Activated naive CD4-positive, alpha-beta T cell treated with anti-CD3 and anti-CD28 coated beads, Interleukin-2, amount 50 U/mL, for 24 hours (primary cell): ENCODE data around the gene ZC3HAV1L.
A peak's percentile ranks its signal among the peaks of the same experiment; 100 is the strongest.
"Not testable (repeated sequence)": the region's sequence is repeated elsewhere in the genome, so short reads cannot be mapped to it uniquely, and the experiment has no call there.

ENCODE experiments used
- H3K27ac Mint-ChIP-seq: one replicate; pipeline ENCODE4 v1.8.0; 2021; ENCODE audit warnings: mild to moderate bottlenecking, mixed read lengths
- H3K27me3 Mint-ChIP-seq: one replicate; pipeline ENCODE4 v1.8.0; 2021; ENCODE audit warnings: mixed read lengths
- H3K36me3 Mint-ChIP-seq: one replicate; pipeline ENCODE4 v1.8.0; 2021; ENCODE audit warnings: mixed read lengths
- H3K4me1 Mint-ChIP-seq: one replicate; pipeline ENCODE4 v1.8.0; 2021; ENCODE audit warnings: mixed read lengths
- H3K4me3 Mint-ChIP-seq: one replicate; pipeline ENCODE4 v1.8.0; 2021; ENCODE audit warnings: mild to moderate bottlenecking, mixed read lengths
- H3K9me3 Mint-ChIP-seq: one replicate; pipeline ENCODE4 v1.8.0; 2021; ENCODE audit warnings: mixed read lengths

ZC3HAV1L gene, protein sequence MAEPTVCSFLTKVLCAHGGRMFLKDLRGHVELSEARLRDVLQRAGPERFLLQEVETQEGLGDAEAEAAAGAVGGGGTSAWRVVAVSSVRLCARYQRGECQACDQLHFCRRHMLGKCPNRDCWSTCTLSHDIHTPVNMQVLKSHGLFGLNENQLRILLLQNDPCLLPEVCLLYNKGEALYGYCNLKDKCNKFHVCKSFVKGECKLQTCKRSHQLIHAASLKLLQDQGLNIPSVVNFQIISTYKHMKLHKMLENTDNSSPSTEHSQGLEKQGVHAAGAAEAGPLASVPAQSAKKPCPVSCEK

DNA sequence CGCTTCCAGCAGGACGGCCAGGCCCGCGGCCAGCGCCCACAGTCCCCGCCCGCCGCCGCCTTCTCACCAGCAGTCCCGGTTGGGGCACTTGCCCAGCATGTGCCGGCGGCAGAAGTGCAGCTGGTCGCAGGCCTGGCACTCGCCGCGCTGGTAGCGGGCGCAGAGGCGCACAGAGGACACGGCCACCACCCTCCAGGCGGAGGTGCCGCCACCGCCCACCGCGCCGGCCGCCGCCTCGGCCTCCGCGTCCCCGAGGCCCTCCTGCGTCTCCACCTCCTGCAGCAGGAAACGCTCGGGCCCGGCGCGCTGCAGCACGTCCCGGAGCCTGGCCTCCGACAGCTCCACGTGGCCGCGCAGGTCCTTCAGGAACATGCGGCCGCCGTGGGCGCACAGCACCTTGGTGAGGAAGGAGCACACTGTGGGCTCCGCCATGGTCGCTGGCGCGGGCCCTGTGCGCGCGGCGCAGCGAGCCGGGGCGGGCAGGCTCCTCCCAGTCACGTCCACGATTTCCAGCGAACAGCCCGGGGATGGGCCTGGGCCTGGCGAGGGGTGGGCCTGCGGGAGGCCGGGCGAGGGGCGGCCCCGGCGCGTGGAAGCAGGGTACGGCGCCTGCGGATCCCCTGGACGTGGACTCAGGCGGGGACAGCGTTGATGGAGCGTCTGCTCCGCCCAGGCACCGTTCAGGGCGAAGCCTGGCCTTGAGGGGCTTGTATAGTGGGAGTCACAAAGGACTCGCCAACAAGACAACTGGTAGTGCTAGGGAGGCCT lies at the start of gene ZC3HAV1L:
Gene ZC3HAV1L (minus strand): TSS at position 457 of the 768 bp plus-strand sequence. CDS start 25 bp downstream, at position 432.
- peaks cover 5% of the 10 kb centered on the region for H3K4me1 Mint-ChIP-seq
- H3K4me3 Mint-ChIP-seq: peak within 1 kb of the TSS; percentile 71
- no peaks in the 10 kb centered on the region for H3K36me3 Mint-ChIP-seq
- H3K27me3 Mint-ChIP-seq: no peaks in the 10 kb centered on the region
- H3K27ac Mint-ChIP-seq: no peak within 1 kb of the TSS
- H3K9me3 Mint-ChIP-seq: no peaks in the 10 kb centered on the region

GRCh38 chr7:139084709-139085108 lies 48.9 kb upstream of the ZC3HAV1L start:
- Mint-ChIP-seq H3K4me1 (peaks cover 95% of the 10 kb centered on the region), H3K4me3 (peak overlapping the region; percentile 75), H3K27me3 (no peaks in the 10 kb centered on the region), H3K36me3 (peaks cover 44% of the 10 kb centered on the region), H3K27ac (peak overlapping the region; percentile 97), H3K9me3 (peaks cover 10% of the 10 kb centered on the region)

DNA sequence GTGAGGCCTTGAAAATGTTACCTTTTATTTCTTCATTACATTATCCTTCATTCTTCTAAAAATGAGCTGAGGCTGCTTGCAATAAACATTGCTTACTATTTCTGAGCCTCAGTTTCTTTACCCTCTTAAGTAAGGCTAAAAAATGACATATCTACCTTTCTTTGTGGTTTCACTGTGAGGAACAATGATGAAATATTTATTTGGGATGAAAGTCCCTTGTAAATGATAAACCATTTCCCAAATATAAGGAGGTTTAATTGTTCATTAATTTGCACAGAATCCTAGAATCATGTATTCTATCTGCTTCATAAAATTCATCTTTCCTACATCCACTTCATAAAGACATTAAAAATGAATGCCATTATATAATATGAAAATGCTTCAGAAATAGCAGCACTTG lies 45.7 kb upstream of the ZC3HAV1L start:
- Mint-ChIP-seq H3K4me1 (peaks cover 93% of the 10 kb centered on the region), H3K4me3 (peak overlapping the region; percentile 56), H3K36me3 (peaks cover 37% of the 10 kb centered on the region), H3K9me3 (no peaks in the 10 kb centered on the region), H3K27ac (peak overlapping the region; percentile 51), H3K27me3 (no peaks in the 10 kb centered on the region)

DNA sequence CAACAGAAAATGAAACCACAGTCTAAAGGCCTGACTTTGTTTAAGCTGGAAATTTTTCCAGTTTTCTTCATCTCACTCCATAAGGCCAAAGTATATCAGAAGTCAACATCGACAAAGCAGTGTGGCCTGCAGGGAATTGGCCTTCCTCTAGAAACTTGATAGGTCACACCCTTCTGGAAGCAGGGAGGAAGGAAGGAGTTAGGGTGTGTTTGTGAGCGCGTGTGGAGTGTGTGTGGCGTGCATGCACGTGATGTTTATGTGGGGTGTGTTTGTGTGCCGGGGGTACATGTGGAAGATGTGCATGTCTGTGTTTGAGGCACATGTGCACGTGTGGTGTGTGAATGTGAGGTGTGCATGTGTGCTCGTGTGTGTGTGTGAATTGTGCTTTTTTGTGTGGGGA lies 45.1 kb upstream of the ZC3HAV1L start:
- Mint-ChIP-seq H3K27me3 (no peaks in the 10 kb centered on the region), H3K36me3 (peaks cover 32% of the 10 kb centered on the region), H3K4me3 (peak overlapping the region; percentile 56), H3K27ac (peak overlapping the region; percentile 51), H3K4me1 (peaks cover 87% of the 10 kb centered on the region), H3K9me3 (no peaks in the 10 kb centered on the region)

- no peaks in the 10 kb centered on the region for H3K27me3 Mint-ChIP-seq
- peak overlapping the region; percentile 51 for H3K27ac Mint-ChIP-seq
- peak overlapping the region; percentile 15 for H3K4me3 Mint-ChIP-seq
- peaks cover 31% of the 10 kb centered on the region for H3K36me3 Mint-ChIP-seq
- H3K4me1 Mint-ChIP-seq: peaks cover 82% of the 10 kb centered on the region
- no peaks in the 10 kb centered on the region for H3K9me3 Mint-ChIP-seq
Measured at GRCh38 chr7:139079861-139080260, 44.0 kb upstream of the ZC3HAV1L start.

DNA sequence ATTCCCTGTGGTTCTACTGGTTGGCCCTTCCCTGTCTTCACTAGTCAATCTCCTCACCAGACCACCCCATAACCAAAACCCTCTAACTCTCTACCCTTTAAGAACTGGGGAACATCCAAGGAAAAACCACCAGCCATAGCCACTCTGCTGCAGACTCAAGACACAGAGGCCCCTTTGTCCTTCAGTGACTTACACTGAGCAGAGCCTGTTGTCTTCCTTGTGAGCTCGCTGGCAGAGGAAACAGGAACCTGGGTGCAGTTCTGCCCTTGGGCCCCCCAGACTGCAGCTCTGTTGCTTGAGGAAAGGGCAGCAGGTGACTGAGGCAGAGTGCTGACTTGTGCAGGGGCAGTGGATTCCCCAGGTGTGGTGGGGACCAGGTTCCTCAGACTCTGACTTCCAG lies 43.1 kb upstream of the ZC3HAV1L start:
- H3K4me3 Mint-ChIP-seq: no peak overlapping the region
- peaks cover 77% of the 10 kb centered on the region for H3K4me1 Mint-ChIP-seq

DNA sequence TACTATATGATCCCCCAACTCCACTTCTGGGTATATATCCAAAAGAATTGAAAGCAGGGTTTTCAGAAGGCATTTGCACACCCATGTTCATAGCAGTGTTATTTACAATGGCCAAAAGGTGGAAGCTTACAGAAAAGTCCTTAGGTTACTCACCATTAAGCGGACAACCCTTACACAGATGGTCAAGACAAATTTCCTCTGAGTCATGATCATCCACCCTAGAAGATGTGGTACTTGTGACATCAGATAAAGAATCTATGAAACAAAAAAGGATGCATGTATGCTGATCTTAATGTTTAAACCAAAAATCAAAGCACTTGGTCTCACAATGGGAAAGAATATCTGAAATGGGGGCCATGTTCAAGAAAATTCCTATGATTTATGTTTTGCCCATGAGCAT lies 42.6 kb upstream of the ZC3HAV1L start:
- Mint-ChIP-seq H3K27me3 (no peaks in the 10 kb centered on the region), H3K36me3 (peaks cover 30% of the 10 kb centered on the region), H3K4me1 (peaks cover 77% of the 10 kb centered on the region), H3K4me3 (no peak overlapping the region), H3K27ac (peak overlapping the region; percentile 80), H3K9me3 (no peaks in the 10 kb centered on the region)

More for the DNA sequence above, 43.1 kb upstream of the ZC3HAV1L start:
- Mint-ChIP-seq H3K27ac (peak overlapping the region; percentile 80), H3K36me3 (peaks cover 30% of the 10 kb centered on the region), H3K9me3 (no peaks in the 10 kb centered on the region), H3K27me3 (no peaks in the 10 kb centered on the region)

DNA sequence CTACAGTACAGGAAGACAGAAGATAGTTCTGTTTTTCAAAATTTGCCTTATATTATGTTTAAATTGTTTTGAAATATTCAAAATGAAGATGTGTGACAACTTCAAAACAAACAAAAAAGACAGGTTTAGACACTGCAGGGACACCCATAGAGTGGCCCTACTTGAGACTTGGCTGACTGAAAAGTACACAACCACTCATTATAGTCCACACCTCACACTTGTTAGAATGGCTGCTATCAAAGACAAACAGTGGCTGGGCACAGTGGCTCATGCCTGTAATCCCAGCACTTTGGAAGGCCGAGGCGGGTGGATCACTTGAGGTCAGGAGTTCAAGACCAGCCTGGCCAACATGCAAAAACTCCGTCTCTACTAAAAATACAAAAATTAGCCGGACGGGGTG lies 41.9 kb upstream of the ZC3HAV1L start:
- H3K4me1 Mint-ChIP-seq: peaks cover 74% of the 10 kb centered on the region
- H3K27me3 Mint-ChIP-seq, H3K4me3 Mint-ChIP-seq, H3K9me3 Mint-ChIP-seq: not testable (repeated sequence)
- peaks cover 25% of the 10 kb centered on the region for H3K36me3 Mint-ChIP-seq
- peak overlapping the region; percentile 85 for H3K27ac Mint-ChIP-seq

GRCh38 chr7:139075871-139076686 lies 40.2 kb upstream of the ZC3HAV1L start:
- Mint-ChIP-seq H3K36me3 (peaks cover 30% of the 10 kb centered on the region), H3K9me3 (no peaks in the 10 kb centered on the region), H3K4me1 (peaks cover 74% of the 10 kb centered on the region), H3K27ac (peak overlapping the region; percentile 74), H3K4me3 (no peak overlapping the region), H3K27me3 (no peaks in the 10 kb centered on the region)

DNA sequence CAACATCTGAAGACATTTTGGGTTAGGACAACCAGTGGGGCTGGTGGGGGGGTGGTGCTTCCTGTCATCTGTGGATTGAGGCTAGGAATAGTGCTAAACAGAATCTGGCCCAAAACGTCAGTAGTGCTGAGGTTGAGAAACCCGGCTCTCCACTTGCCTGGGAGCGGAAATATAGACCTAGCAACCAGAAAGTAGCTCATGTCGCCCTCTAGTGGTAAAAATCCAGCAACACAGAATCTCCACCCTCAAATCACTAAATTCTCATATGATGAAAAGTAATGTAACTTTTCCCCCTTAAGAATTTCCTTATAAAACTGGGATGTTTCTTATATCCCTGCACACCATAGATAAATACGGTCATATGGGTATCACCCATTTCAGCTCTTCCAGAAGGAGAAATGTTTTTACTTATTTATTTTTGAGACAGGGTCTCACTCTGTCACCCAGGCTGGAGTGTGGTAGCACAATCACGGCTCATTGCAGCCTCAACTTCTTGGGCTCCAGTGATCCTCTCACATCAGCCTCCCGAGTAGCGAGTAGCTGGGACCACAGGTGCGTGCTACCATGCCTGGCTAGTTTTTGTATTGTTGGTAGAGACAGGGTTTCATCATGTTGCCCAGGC lies 39.3 kb upstream of the ZC3HAV1L start:
- Mint-ChIP-seq H3K4me3 (peak overlapping the region; percentile 59), H3K27ac (peak overlapping the region; percentile 77), H3K27me3 (no peaks in the 10 kb centered on the region), H3K36me3 (peaks cover 25% of the 10 kb centered on the region), H3K4me1 (peaks cover 65% of the 10 kb centered on the region), H3K9me3 (no peaks in the 10 kb centered on the region)

DNA sequence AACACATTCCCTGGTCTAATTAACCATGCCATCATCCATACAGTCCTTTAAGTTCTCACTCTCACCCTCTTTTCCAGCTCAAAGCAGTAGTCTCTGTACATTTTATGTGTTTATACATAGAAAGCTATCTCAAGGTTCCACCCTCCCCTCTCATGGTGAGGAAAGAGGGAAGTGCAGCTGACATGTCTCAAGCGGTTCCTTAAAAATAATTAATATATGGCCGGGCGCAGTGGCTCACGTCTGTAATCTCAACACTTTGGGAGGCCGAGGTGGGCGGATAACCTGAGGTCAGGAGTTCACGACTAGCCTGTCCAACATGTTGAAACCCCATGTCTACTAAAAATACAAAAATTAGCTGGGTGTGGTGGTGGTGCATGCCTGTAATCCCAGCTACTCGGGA lies 37.0 kb upstream of the ZC3HAV1L start:
- H3K27ac Mint-ChIP-seq: peak overlapping the region; percentile 87
- peak overlapping the region; percentile 69 for H3K4me3 Mint-ChIP-seq
- no peaks in the 10 kb centered on the region for H3K27me3 Mint-ChIP-seq
- no peaks in the 10 kb centered on the region for H3K9me3 Mint-ChIP-seq
- H3K4me1 Mint-ChIP-seq: peaks cover 55% of the 10 kb centered on the region
- H3K36me3 Mint-ChIP-seq: peaks cover 24% of the 10 kb centered on the region

DNA sequence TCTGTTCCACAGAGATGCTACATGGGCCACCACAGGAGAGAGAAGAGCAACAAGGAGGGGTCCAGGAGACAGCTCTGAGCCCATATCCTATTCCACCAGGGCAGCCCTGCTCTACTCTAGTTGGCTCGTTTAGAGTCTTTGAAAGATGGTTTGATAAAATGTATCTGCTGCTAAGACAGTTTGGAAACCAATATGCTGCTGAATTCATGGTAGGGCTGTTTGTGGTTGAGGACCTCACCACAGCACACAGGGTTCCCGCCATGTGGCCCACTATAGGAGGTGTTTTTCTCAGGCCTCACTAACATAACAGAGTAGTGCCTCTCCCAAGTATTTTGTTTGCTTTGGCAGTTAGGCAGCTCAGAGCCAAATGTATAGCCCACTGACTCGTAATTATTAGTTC lies 35.8 kb upstream of the ZC3HAV1L start:
- Mint-ChIP-seq H3K4me1 (peaks cover 58% of the 10 kb centered on the region), H3K9me3 (no peaks in the 10 kb centered on the region), H3K27me3 (no peaks in the 10 kb centered on the region), H3K36me3 (peaks cover 22% of the 10 kb centered on the region), H3K27ac (peak overlapping the region; percentile 52), H3K4me3 (peak overlapping the region; percentile 5)

DNA sequence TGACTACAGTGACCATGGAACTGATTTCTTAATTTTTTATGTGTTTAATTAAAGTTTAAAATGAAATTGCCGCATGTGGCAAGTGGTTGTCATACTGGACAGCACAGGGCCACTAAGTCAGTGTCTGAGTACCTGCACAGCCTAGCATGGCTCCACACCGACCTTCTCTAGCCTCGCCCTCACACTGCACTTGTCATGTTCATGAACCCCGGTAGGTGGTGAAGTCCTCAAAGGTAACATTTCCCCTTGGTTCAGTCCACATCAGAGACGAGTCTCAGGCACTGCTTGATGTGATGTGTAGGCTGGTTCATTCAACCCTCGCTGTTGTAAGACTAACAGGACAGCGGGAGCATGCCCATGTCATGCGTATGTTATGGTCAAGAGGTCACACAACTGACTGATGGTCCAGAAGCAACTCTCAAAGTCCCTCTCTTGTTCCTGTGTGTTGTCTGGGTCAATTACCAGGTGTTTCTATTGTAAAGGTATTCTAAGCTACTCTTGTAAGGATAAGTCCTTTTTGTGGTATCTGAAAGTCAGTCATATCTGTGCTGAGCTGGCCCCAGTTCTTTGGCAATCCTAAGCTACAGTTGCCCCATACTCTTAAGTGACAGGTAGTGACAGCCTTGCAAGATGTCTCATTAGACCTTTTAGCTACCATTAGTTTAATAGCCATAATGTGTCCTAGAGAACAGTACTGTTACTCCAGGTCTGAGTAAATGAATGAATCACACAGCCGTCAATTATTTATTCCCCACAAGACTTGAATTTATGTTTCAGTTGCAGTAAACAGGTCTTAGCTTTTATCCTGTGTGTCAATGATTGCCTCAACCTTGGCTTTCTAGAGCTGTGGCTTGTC lies 32.9 kb upstream of the ZC3HAV1L start:
- H3K27ac Mint-ChIP-seq: peak overlapping the region; percentile 68
- no peak overlapping the region for H3K4me3 Mint-ChIP-seq
- no peaks in the 10 kb centered on the region for H3K9me3 Mint-ChIP-seq
- peaks cover 20% of the 10 kb centered on the region for H3K36me3 Mint-ChIP-seq
- H3K4me1 Mint-ChIP-seq: peaks cover 69% of the 10 kb centered on the region
- no peaks in the 10 kb centered on the region for H3K27me3 Mint-ChIP-seq

DNA sequence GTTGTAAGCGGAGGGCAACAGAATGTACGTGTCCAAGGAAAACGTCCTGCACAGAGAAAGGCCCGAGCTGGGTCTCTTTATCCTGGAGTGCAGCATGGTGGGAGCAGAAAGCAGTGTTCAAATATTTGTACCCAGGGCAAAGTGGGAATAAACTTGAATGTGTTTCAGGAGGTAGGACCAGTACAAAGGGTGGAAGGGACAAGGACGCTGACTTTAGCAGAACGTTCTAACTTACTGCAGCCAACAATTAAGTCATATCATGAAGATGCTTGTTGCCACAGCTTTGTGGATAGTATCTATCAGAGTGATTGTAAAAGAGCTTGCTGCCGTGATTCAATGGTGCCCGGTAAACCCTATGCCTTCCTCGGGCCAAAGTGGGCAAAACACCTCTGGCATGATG lies 30.5 kb upstream of the ZC3HAV1L start:
- no peak overlapping the region for H3K4me3 Mint-ChIP-seq
- H3K27ac Mint-ChIP-seq: peak overlapping the region; percentile 84
- no peaks in the 10 kb centered on the region for H3K9me3 Mint-ChIP-seq
- H3K4me1 Mint-ChIP-seq: peaks cover 72% of the 10 kb centered on the region
- H3K36me3 Mint-ChIP-seq: peaks cover 17% of the 10 kb centered on the region
- H3K27me3 Mint-ChIP-seq: no peaks in the 10 kb centered on the region
